MCF 10A (cell line): ENCODE results near the gene ASIC1. TPM values are rescaled to one million over a fixed set of nuclear protein-coding genes. Genes with fewer than 3 reads are reported as not detected.

ENCODE experiments used
- BruUV-seq: library from RNA; stranded (reverse); fragments of 400-500 nt; replicated peaks from 2 replicates; lab custom pipeline; 2021; lab: Mats Ljungman, UMichigan
- CTCF ChIA-PET: fragments of 300-600 bp; sonication (Branson Sonifier 250); formaldehyde crosslinking; extraction: SDS; loops from one replicate; lab custom pipeline; 2021; ENCODE audit warnings: antibody characterized with exemption, inconsistent platforms; lab: Yijun Ruan, JAX
- POLR2A ChIA-PET: fragments of 300-600, 350-650 bp; sonication (Branson Sonifier 250); formaldehyde crosslinking; extraction: SDS; loops from one replicate; lab custom pipeline; 2020; ENCODE audit warnings: antibody characterized with exemption, inconsistent platforms; lab: Yijun Ruan, JAX
- DNase-seq: peaks from one replicate; pipeline ENCODE4 v3.0.0-alpha.2; 2018; ENCODE audit not compliant: unreplicated experiment
- H3K27ac Mint-ChIP-seq: one replicate; pipeline ENCODE4 v1.8.0; 2022; ENCODE audit warnings: mild to moderate bottlenecking, low read depth, mixed read lengths; ENCODE audit not compliant: unreplicated experiment
- H3K27me3 Mint-ChIP-seq: one replicate; pipeline ENCODE4 v1.8.0; 2022; ENCODE audit warnings: mixed read lengths; ENCODE audit not compliant: insufficient read depth, unreplicated experiment
- H3K36me3 Mint-ChIP-seq: one replicate; pipeline ENCODE4 v1.8.0; 2022; ENCODE audit warnings: mild to moderate bottlenecking, moderate library complexity, mixed read lengths; ENCODE audit not compliant: insufficient read depth, unreplicated experiment
- H3K4me1 Mint-ChIP-seq: one replicate; pipeline ENCODE4 v1.8.0; 2022; ENCODE audit warnings: mixed read lengths; ENCODE audit not compliant: insufficient read depth, unreplicated experiment
- H3K4me3 Mint-ChIP-seq: one replicate; pipeline ENCODE4 v1.8.0; 2022; ENCODE audit warnings: mild to moderate bottlenecking, moderate library complexity, mixed read lengths; ENCODE audit not compliant: unreplicated experiment
- H3K9me3 Mint-ChIP-seq: one replicate; pipeline ENCODE4 v1.8.0; 2022; ENCODE audit warnings: mixed read lengths; ENCODE audit not compliant: unreplicated experiment
- intact Hi-C: fragments of 100-400 bp; cut with micrococcal nuclease; formaldehyde crosslinking; loops from 2 replicates; pipeline ENCODE4 v1.14.1; 2022
- total RNA-seq: library from RNA; stranded (reverse); gene quantifications from 2 replicates; pipeline ENCODE4 v1.2.3, GENCODE V29; 2022
- TF ChIP-seq, protein P1 (sequence below): fragments of 200-600 bp; IDR thresholded peaks from one replicate; pipeline ENCODE4 v1.8.0; 2022; ENCODE audit warnings: antibody characterized with exemption, mild to moderate bottlenecking; ENCODE audit not compliant: unreplicated experiment

Gene ASIC1
- total RNA-seq, 1 experiment from 2014 or later = 1.7 TPM

- TF ChIP-seq, protein P1, sequence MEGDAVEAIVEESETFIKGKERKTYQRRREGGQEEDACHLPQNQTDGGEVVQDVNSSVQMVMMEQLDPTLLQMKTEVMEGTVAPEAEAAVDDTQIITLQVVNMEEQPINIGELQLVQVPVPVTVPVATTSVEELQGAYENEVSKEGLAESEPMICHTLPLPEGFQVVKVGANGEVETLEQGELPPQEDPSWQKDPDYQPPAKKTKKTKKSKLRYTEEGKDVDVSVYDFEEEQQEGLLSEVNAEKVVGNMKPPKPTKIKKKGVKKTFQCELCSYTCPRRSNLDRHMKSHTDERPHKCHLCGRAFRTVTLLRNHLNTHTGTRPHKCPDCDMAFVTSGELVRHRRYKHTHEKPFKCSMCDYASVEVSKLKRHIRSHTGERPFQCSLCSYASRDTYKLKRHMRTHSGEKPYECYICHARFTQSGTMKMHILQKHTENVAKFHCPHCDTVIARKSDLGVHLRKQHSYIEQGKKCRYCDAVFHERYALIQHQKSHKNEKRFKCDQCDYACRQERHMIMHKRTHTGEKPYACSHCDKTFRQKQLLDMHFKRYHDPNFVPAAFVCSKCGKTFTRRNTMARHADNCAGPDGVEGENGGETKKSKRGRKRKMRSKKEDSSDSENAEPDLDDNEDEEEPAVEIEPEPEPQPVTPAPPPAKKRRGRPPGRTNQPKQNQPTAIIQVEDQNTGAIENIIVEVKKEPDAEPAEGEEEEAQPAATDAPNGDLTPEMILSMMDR = no peak
- POLR2A ChIA-PET = interaction anchor here (0.6 to 5.8 kb wide), 4 partner anchors 6 to 923 kb away, joined by 3 to 44 read pairs (median 5); partner anchors contain the start of genes COX14 and SMARCD1
- Mint-ChIP-seq H3K27me3 (no peaks in the 10 kb centered on the region), H3K36me3 (peaks cover 23% of the 10 kb centered on the region), H3K27ac (no peak overlapping the region), H3K4me1 (peaks cover 8% of the 10 kb centered on the region), H3K9me3 (no peaks in the 10 kb centered on the region), H3K4me3 (no peak overlapping the region)
- no peak for DNase-seq
- CTCF ChIA-PET = interaction anchor here (0.6 to 15.2 kb wide), 6 partner anchors 7 to 131 kb away, joined by 3 to 232 read pairs (median 5); partner anchors contain the start of genes COX14 and SMARCD1
- no TSS peak for BruUV-seq
- intact Hi-C loops = no loop called here
Observed at GRCh38 chr12:50104417-50105366, 47.3 kb downstream of the ASIC1 start.

GRCh38 chr12:50105913-50106450, 48.6 kb downstream of the ASIC1 start:
- Mint-ChIP-seq H3K4me1 (peaks cover 13% of the 10 kb centered on the region), H3K36me3 (peaks cover 10% of the 10 kb centered on the region), H3K9me3 (no peaks in the 10 kb centered on the region), H3K27ac (no peak overlapping the region), H3K4me3 (no peak overlapping the region), H3K27me3 (no peaks in the 10 kb centered on the region)
- POLR2A ChIA-PET = no interaction called here
- BruUV-seq = no TSS peak
- TF ChIP-seq, protein P1 = no peak
- CTCF ChIA-PET = interaction anchor here (0.6 to 15.2 kb wide), 5 partner anchors 9 to 291 kb away, joined by 3 to 232 read pairs (median 3); partner anchors contain the start of genes FAM186A and SMARCD1
- DNase-seq = no peak
- intact Hi-C loops = no loop called here

DNA sequence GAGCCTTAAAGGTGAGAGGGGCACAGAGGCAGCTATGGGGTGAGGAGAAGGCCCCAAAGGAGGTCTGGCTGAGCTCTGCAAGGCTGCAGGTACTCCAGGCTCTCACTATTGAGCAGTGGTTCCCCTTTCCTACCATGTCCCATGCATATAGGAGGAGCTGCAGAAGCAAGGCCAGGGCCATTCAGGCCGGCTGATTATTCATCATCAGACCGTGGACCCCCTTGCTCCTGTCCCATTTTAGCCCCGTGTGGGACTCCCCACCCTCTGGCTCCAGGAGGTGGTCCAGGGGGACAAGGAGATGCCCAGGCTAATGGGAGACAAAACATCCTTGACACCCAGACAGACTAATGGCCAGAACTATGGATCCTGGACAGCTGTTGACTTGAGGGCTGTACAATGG, 49.5 kb downstream of the ASIC1 start:
- ChIA-PET CTCF (interaction anchor here (0.6 to 15.2 kb wide), 3 partner anchors 20 to 51 kb away, joined by 3 to 232 read pairs (median 5); partner anchors contain the start of gene SMARCD1), POLR2A (interaction anchor here (0.7 kb wide), 2 partner anchors 11 to 17 kb away, joined by 3 to 4 read pairs; no protein-coding TSS in a partner anchor)

More for the DNA sequence above, 49.5 kb downstream of the ASIC1 start:
- H3K27me3 Mint-ChIP-seq = no peaks in the 10 kb centered on the region
- no peak overlapping the region for H3K4me3 Mint-ChIP-seq
- no peak overlapping the region for H3K27ac Mint-ChIP-seq
- DNase-seq = no peak
- peaks cover 2% of the 10 kb centered on the region for H3K36me3 Mint-ChIP-seq
- no peaks in the 10 kb centered on the region for H3K9me3 Mint-ChIP-seq
- BruUV-seq = no TSS peak
- H3K4me1 Mint-ChIP-seq = peaks cover 13% of the 10 kb centered on the region
- TF ChIP-seq, protein P1 = no peak
- intact Hi-C loops = no loop called here
